Measurements from ENCODE around the gene TRABD2B.

Gene TRABD2B

GRCh38 chr1:47938520-47938919 is 58.7 kb downstream of the TRABD2B start:
- Histone ChIP-seq H3K4me1 (ENCODE audit: control insufficient read depth, insufficient read depth, low read length) (no peaks in the 10 kb centered on the region), H3K36me3 (ENCODE audit: control insufficient read depth in 2 of 2, insufficient read depth in 1 of 2, low read length in 2 of 2) (no peaks in the 10 kb centered on the region), H3K4me3 (ENCODE audit: low read depth, low read length) (no peak overlapping the region), H3K27ac (ENCODE audit: extremely low read depth, low read depth, low read length) (no peak overlapping the region), H3K9me3 (ENCODE audit: control insufficient read depth, insufficient read depth, low read depth, low read length) (no peaks in the 10 kb centered on the region)
- CTCF ChIA-PET: no interaction called here
- TF ChIP-seq ZNF169 (tag by site-specific recombination; IDR thresholded peaks at IDR 0.05) (no peak), ZNF747 (tag by site-specific recombination; IDR thresholded peaks at IDR 0.05) (no peak), ZSCAN4 (tag by site-specific recombination; IDR thresholded peaks at IDR 0.05) (no peak), ZNF266 (tag by site-specific recombination; IDR thresholded peaks at IDR 0.05; ENCODE audit: low read depth) (no peak), ZNF610 (tag by site-specific recombination; IDR thresholded peaks at IDR 0.05; ENCODE audit: borderline replicate concordance) (no peak), ZNF488 (tag by site-specific recombination; IDR thresholded peaks at IDR 0.05) (no peak), AEBP2 (tag by site-specific recombination; IDR thresholded peaks at IDR 0.05; ENCODE audit: borderline replicate concordance) (no peak), ZBTB10 (tag by site-specific recombination; IDR thresholded peaks at IDR 0.05) (no peak), TCF7L2 (IDR thresholded peaks at IDR 0.05; ENCODE audit: borderline replicate concordance, low read depth, low read length) (no peak), ZFHX2 (tag by site-specific recombination; conservative IDR thresholded peaks at IDR 0.05) (no peak), GLIS1 (tag by site-specific recombination; IDR thresholded peaks at IDR 0.05) (no peak), ZSCAN16 (tag by site-specific recombination; IDR thresholded peaks at IDR 0.05) (no peak), ZNF600 (tag by site-specific recombination; IDR thresholded peaks at IDR 0.05) (no peak), ZNF654 (tag by site-specific recombination; IDR thresholded peaks at IDR 0.05; ENCODE audit: low read depth) (no peak), ZNF529 (tag by site-specific recombination; IDR thresholded peaks at IDR 0.05; ENCODE audit: insufficient replicate concordance) (no peak)
- POLR2A ChIA-PET: no interaction called here

GRCh38 chr1:47937586-47938254 is 59.5 kb downstream of the TRABD2B start:
- H3K27ac ChIP-seq (ENCODE audit: extremely low read depth, low read depth, low read length): no peak overlapping the region
- ChIA-PET CTCF (interaction anchor here (0.5 to 0.7 kb wide), 2 partner anchors 104 to 210 kb away, joined by 4 to 5 read pairs; no protein-coding TSS in a partner anchor), POLR2A (no interaction called here)
- H3K9me3 ChIP-seq (ENCODE audit: control insufficient read depth, insufficient read depth, low read depth, low read length): no peaks in the 10 kb centered on the region
- H3K36me3 ChIP-seq (ENCODE audit: control insufficient read depth in 2 of 2, insufficient read depth in 1 of 2, low read length in 2 of 2): no peaks in the 10 kb centered on the region
- H3K4me3 ChIP-seq (ENCODE audit: low read depth, low read length): no peak overlapping the region
- H3K4me1 ChIP-seq (ENCODE audit: control insufficient read depth, insufficient read depth, low read length): no peaks in the 10 kb centered on the region
- TF ChIP-seq MYNN (tag by site-specific recombination; IDR thresholded peaks at IDR 0.05; ENCODE audit: borderline replicate concordance) (no peak), ZNF169 (tag by site-specific recombination; IDR thresholded peaks at IDR 0.05) (no peak), ZNF501 (tag by site-specific recombination; IDR thresholded peaks at IDR 0.05) (no peak), ZNF398 (tag by site-specific recombination; IDR thresholded peaks at IDR 0.05) (no peak), ZNF280D (tag by site-specific recombination; IDR thresholded peaks at IDR 0.05) (no peak), ZNF433 (tag by site-specific recombination; IDR thresholded peaks at IDR 0.05; ENCODE audit: low read depth) (no peak), ZNF146 (tag by site-specific recombination; IDR thresholded peaks at IDR 0.05) (no peak), ZNF610 (tag by site-specific recombination; IDR thresholded peaks at IDR 0.05; ENCODE audit: borderline replicate concordance) (no peak), AEBP2 (tag by site-specific recombination; IDR thresholded peaks at IDR 0.05; ENCODE audit: borderline replicate concordance) (no peak)
